Hepatocyte (in vitro differentiated cells): ENCODE data around the gene DOC2A. TPM values are rescaled to one million over a fixed set of nuclear protein-coding genes. Genes with fewer than 3 reads are reported as not detected.

Experiments used
- DNase-seq: peaks from one replicate; pipeline ENCODE4 v3.0.0-alpha.2; 2016; ENCODE audit warnings: low spot score
- H2AFZ ChIP-seq: fragments of 200-600 bp; sonication (generic); 2 replicates; pipeline ENCODE4 v1.6.0; 2016; ENCODE audit warnings: antibody characterized with exemption, mild to moderate bottlenecking
- H3K27ac ChIP-seq: fragments of 200-600 bp; sonication (generic); 2 replicates; pipeline ENCODE4 v1.5.1; 2016; ENCODE audit warnings: mild to moderate bottlenecking
- H3K27me3 ChIP-seq: fragments of 200-600 bp; sonication (generic); 2 replicates; pipeline ENCODE4 v1.6.1; 2016
- H3K36me3 ChIP-seq: fragments of 200-600 bp; sonication (generic); replicated peaks from 2 replicates; pipeline ENCODE4 v1.5.1; 2016; ENCODE audit warnings: low read depth; ENCODE audit not compliant: insufficient read depth
- H3K4me1 ChIP-seq: fragments of 200-600 bp; sonication (generic); 2 replicates; pipeline ENCODE4 v1.5.1; 2016; ENCODE audit warnings: mild to moderate bottlenecking, moderate library complexity; ENCODE audit not compliant: insufficient read depth
- H3K4me2 ChIP-seq: fragments of 200-600 bp; sonication (generic); 2 replicates; pipeline ENCODE4 v1.6.0; 2016
- H3K4me3 ChIP-seq: fragments of 200-600 bp; sonication (generic); 2 replicates; pipeline ENCODE4 v1.5.1; 2016; ENCODE audit warnings: mild to moderate bottlenecking
- H3K79me2 ChIP-seq: fragments of 200-600 bp; sonication (generic); 2 replicates; pipeline ENCODE4 v1.6.0; 2017; ENCODE audit warnings: mild to moderate bottlenecking
- H3K9me2 ChIP-seq: fragments of 200-600 bp; sonication (generic); replicated peaks from 2 replicates; pipeline ENCODE4 v1.6.0; 2017; ENCODE audit warnings: mild to moderate bottlenecking; ENCODE audit not compliant: insufficient read depth
- H3K9me3 ChIP-seq: fragments of 200-600 bp; sonication (generic); 2 replicates; pipeline ENCODE4 v1.5.1; 2016; ENCODE audit warnings: low read depth, mild to moderate bottlenecking
- H4K20me1 ChIP-seq: fragments of 200-600 bp; sonication (generic); 2 replicates; pipeline ENCODE4 v1.6.0; 2016; ENCODE audit warnings: mild to moderate bottlenecking; ENCODE audit not compliant: insufficient read depth, poor library complexity, severe bottlenecking
- EZH2 ChIP-seq: fragments of 200-600 bp; sonication (generic); IDR thresholded peaks from 2 replicates; pipeline ENCODE4 v1.6.1; 2016; ENCODE audit warnings: antibody characterized with exemption, mild to moderate bottlenecking, borderline replicate concordance
- EZH2phosphoT487 ChIP-seq: fragments of 200-600 bp; sonication (generic); IDR thresholded peaks from one replicate; pipeline ENCODE4 v1.6.1; 2018; ENCODE audit warnings: antibody characterized with exemption, mild to moderate bottlenecking, low read depth, moderate library complexity; ENCODE audit not compliant: unreplicated experiment, severe bottlenecking
- WGBS: methylation state at CpG from one replicate; pipeline ENCODE4 v1.1.6; 2016; ENCODE audit warnings: low lambda C conversion rate; ENCODE audit errors: missing lambda C conversion rate; 5-methylcytosine and 5-hydroxymethylcytosine counted together
- polyA plus RNA-seq: library from polyadenylated mRNA; unstranded; fragments of >200 nt; fragmentation: Nextera tagmentation; extraction: Ambion mirVana; gene quantifications from 2 replicates; pipeline ENCODE4 v1.2.1, GENCODE V29; 2016
- total RNA-seq: library from RNA; depleted of rRNA; stranded (reverse); fragments of >200 nt; gene quantifications from 2 replicates; pipeline ENCODE4 v1.2.3, GENCODE V29; 2014
- TF ChIP-seq, protein P1 (sequence below): fragments of 200-600 bp; sonication (generic); IDR thresholded peaks from 2 replicates; pipeline ENCODE4 v1.5.1; 2016; ENCODE audit warnings: antibody characterized with exemption, mild to moderate bottlenecking; ENCODE audit not compliant: poor library complexity

The DOC2A gene
- total and polyA plus RNA-seq, 2 experiments from 2014 or later = 6.9 to 13.0 TPM

DNA sequence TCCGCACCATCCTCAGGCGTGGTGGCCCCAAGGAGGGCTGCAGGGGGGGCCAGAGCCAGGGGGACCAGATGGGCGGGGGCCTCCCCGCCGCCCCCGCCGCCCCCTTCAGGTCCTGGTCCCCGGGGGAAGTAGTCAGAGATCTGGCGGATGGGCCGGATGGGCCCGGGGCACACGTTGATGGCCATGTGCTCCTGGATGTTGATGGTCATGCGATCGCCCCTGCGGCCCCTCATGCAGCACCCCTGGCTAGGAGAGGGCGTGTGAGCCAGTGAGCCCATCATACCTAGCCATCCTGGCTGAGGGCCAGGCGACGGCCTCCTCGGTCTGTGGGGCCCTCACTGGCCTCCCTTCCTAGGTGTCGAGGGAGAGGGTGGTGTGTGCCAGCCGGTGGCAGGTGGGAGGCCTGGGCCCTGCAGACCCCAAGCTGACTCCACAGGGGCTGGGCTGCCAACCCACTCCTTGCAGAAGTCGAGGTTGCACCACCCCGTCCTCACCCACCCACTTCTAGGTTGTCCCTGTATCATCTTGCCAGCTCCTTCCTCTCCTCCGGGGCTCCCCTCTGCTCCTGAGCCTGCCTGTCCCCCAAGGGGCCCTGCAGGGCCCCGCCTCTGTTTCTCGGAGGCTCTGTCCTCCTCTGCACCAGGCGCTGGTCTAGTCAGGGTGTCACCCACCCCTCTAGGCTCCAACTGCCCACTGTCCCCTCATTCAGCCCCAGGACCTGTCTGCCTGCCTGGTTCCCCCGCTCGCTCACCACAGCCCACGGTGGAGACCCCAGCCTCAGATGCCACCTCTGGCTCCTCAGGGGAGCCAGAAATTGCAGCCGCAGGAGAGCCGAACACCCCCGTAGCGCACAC lies 610 bp downstream of the DOC2A start:
- Histone ChIP-seq H3K27ac (no peak overlapping the region), H3K79me2 (no peaks in the 10 kb centered on the region), H3K4me3 (peak overlapping the region; percentile 29), H4K20me1 (no peaks in the 10 kb centered on the region), H3K9me2 (no peaks in the 10 kb centered on the region), H3K4me1 (no peaks in the 10 kb centered on the region), H3K4me2 (peak overlapping the region; percentile 99), H2AFZ (no peak overlapping the region), H3K9me3 (no peaks in the 10 kb centered on the region), H3K36me3 (no peaks in the 10 kb centered on the region), H3K27me3 (peaks cover 25% of the 10 kb centered on the region)
- WGBS = 53% methylated on average over 16 of the region's 34 CpGs
- TF ChIP-seq EZH2 = no peak
- TF ChIP-seq EZH2phosphoT487 = no peak
- TF ChIP-seq, protein P1, sequence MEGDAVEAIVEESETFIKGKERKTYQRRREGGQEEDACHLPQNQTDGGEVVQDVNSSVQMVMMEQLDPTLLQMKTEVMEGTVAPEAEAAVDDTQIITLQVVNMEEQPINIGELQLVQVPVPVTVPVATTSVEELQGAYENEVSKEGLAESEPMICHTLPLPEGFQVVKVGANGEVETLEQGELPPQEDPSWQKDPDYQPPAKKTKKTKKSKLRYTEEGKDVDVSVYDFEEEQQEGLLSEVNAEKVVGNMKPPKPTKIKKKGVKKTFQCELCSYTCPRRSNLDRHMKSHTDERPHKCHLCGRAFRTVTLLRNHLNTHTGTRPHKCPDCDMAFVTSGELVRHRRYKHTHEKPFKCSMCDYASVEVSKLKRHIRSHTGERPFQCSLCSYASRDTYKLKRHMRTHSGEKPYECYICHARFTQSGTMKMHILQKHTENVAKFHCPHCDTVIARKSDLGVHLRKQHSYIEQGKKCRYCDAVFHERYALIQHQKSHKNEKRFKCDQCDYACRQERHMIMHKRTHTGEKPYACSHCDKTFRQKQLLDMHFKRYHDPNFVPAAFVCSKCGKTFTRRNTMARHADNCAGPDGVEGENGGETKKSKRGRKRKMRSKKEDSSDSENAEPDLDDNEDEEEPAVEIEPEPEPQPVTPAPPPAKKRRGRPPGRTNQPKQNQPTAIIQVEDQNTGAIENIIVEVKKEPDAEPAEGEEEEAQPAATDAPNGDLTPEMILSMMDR = no peak
- no peak for DNase-seq

DNA sequence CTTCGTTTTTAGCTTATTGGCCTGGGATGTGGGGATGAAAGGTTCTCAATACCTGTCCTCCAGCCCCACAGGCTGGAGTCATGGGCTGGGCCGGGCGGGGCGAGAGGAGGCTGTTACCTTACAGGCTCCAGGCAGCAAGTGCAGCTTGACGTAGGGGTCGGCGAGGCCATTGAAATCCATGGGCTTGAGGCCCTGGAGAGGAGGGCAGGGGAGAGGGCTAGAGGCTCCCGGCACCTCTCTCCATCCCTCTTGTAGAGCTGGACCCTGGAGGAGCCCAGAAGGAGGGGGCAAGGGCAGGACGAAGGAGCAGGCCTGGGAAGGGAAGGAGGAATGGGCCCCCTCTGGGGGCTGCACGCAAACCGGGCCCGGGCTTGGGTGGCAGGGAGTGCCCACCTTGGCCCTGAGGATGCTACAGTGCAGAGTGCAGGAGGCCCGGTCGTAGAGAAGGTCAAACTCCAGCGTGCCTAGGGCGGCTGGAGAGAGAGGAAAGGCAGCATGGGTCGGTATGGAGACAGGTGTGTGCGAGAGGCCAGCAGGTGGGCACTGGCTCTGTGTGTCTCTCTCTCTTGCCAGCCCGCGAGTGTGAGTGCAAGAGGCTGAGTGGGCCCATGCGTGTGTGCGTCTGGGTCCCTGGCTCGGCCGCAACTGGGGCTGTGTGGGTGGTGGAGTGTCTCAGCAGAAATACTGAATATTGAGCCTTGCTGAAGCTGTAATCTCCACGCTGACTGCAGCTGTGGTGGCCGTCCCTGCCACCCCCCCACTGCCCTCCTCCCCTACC lies 1.6 kb downstream of the DOC2A start:
- 61% methylated on average over 21 of the region's 26 CpGs for WGBS
- Histone ChIP-seq H3K9me2 (no peaks in the 10 kb centered on the region), H3K27me3 (peaks cover 25% of the 10 kb centered on the region), H3K9me3 (no peaks in the 10 kb centered on the region), H3K4me1 (no peaks in the 10 kb centered on the region), H3K4me3 (no peak overlapping the region), H2AFZ (no peak overlapping the region), H4K20me1 (no peaks in the 10 kb centered on the region), H3K36me3 (no peaks in the 10 kb centered on the region), H3K4me2 (no peak overlapping the region), H3K27ac (no peak overlapping the region), H3K79me2 (no peaks in the 10 kb centered on the region)
- TF ChIP-seq EZH2 (no peak), EZH2phosphoT487 (no peak)
- TF ChIP-seq, protein P1 = no peak
- DNase-seq = no peak

DNA sequence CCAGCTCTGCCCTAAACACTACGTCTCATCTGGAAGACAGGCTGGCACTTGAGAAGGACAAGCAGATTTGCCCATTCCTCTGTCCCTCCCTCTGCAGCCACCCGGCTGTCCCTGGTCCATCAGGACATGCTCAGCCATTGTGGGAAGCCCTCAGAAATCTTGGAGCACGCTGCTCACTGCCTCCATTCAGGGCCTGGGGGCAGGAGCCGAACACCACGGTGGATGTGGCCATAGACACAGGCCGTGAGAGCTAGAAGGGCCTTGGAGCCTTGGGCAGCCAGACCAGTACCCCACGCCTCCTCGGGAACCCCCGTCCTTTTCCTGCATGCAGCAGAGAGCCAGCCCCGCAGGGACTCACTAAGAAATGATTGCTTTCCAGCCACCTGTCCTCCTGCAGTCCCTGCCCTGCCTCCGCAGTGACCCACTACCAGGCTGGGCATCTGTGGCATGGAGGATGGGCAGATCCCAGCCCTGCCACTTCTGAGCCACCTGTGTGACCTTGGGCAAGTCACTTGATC lies 3.4 kb downstream of the DOC2A start:
- TF ChIP-seq, protein P1 = no peak
- TF ChIP-seq EZH2 (no peak), EZH2phosphoT487 (no peak)
- Histone ChIP-seq H3K79me2 (no peaks in the 10 kb centered on the region), H3K27me3 (peaks cover 25% of the 10 kb centered on the region), H2AFZ (no peak overlapping the region), H3K9me3 (no peaks in the 10 kb centered on the region), H3K4me3 (no peak overlapping the region), H4K20me1 (no peaks in the 10 kb centered on the region), H3K27ac (no peak overlapping the region), H3K9me2 (no peaks in the 10 kb centered on the region), H3K4me1 (no peaks in the 10 kb centered on the region), H3K4me2 (no peak overlapping the region), H3K36me3 (no peaks in the 10 kb centered on the region)
- no peak for DNase-seq
- WGBS = 78% methylated on average over 11 of the region's 11 CpGs
